HuH-7.5 (cell line): ENCODE results near the gene MCM8.
"Not testable (repeated sequence)": the region's sequence is repeated elsewhere in the genome, so short reads cannot be mapped to it uniquely, and the experiment has no call there.

Source experiments
- DNase-seq: peaks from one replicate; pipeline ENCODE4 v3.0.0; 2011; ENCODE audit warnings: low spot score

The MCM8 gene

DNA sequence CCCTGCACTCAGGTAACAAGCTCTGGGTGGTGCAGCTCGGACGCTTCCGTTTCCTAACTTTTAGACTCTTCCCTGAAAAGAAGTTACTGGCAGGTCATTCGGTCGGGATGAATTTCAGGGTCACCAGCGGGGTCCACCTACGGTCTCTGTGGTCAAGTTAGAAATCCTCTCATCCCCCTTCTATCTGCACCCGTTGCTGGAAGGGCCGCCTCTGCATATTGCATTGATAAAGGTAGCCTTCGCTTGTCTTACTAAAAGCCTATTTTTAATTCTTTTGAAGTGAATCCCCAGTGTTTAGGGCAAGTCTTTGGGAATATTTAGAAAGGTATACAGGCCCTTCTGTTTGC, 56.1 kb downstream of the MCM8 start:
- no peak for DNase-seq

DNA sequence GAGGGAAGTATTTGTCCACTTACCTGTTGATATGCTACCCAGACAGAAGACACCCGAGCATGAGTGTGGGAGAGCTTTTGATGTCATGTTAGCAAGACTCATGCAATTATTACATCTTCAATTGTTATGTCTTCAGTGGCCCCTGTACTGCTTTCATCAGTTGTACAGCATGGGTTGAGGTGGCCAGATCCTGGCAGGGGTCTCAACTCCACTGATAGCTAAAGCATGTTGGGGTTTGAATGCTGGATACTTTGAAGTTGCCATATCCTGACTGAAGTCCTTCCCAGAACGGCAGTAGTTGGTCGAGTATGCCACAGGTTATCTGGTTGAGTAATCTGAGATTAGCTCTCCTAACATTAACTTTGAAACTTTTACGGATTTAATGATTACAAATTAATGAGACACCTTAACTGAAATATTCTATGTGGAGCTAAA, 56.7 kb downstream of the MCM8 start:
- DNase-seq, result no peak

DNA sequence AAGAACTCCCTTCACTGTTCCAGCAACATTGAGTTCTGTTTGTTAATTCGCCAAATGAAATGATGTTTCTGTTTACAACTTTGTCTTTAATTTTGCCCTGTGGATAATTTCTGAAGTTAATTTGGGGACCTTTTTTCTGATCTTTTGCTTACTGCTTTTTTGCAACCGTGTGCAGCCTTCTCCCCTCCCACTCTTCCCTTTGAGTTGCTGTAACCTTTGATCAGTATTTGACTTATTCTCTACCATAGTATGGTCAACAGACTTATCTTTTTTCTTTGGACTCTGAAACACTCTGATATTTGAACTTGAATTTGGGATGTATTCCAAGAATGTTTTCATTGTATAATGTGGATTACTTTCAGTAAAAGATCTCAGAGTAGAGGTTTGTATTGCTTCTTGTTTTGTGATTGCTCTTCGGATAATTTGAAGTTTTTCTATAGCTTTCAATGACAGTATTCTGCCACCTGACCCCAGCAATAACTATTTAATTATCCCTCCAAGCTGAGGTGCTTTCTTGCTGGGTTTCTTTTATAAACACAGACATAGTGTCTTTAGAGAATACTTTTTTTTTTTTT, 57.2 kb downstream of the MCM8 start:
- peak; percentile 57 for DNase-seq

DNA sequence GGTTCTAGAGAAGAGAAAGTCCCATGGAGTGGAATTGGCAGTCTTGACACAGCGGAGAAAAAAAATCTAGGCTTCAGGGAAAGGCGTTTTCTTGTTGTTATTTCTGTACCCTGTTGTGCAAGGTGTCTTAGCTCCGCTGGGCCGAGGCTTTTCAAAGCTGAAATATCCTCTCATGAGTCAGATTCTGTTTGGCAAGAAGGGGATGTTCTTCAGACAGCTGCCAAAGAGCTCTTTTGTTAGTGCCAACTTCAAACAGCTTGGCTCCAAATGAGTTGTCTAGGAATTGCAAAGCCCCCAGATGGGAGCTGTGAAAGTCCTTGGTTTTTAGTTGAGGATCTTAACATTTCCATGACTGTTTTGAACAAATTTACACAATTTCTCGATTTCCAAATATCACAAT, 57.8 kb downstream of the MCM8 start:
- no peak for DNase-seq

DNA sequence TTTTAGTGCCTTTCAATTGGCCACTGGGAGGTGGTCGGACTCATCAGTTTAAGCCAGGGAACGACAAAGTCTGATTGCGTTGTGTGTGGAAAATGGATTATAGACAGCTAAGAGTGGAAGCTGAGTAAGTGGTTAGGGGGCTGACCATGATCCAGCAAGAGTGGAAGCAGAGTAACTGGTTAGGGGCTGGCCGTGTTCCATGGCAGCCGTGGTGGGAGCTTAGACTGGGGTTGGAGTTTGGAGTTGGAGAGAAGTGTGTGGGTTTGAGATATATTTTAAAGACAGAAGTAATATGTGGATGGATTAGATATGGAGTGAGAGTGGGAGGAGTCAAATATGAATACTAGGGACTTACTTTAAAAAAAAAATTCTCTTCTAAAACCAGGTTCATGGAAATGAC, 61.7 kb downstream of the MCM8 start:
- no peak for DNase-seq

DNA sequence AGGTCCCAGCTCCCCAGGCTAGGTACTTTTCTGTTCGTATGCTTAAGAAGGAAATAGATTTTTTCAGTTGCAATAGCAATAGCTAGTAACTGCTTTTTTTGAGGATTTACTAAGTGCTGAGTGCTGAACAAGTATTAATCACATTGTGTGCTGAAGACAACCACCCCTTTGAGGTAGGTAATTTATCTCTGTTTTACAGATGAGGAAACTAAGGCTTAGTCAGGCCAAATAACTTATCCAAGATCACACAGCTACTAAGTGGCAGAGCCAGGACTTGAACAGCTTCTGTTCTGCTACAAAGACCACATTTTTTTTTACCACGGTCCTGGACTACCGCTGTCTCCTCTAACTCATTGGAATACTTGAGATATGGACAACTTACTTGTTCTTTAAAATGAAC, 63.6 kb downstream of the MCM8 start:
- no peak for DNase-seq

DNA sequence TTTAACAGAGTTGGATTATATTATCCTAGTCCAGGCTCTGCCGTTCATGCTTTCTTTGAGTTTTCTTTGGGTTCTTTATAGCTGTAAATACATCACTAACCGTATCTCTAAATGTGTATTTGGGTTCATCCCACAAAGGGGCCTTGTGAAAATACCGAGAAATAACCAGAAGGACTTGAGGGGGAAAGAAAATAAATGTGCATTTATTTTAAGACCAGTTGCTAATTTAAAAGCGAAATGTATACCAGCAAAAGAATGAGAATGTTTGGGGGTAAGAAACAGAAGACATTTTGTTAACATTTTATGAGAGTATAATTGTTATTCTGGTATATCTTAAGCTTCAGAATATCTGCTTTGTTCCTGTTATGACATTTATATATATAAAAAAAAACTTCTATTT, 64.5 kb downstream of the MCM8 start:
- no peak for DNase-seq

DNA sequence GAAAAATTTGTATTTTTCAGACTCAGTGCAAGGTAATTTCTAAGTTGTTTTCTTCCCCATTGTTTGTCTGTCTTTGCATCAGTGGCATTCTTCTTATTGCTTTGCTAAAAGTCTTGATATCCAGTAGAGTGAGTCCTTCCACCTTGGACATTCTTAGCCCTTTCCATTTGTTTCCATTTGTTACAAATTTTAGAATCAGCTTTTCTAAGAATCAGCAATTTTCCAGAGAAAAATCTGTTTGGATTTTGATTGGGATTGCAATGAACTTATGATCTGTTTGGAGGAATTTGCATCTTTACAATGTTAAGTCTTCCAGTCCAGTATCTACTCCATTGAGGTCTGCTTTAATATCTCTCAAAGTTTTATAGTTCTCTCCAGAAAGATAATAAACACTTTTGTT, 67.0 kb downstream of the MCM8 start:
- no peak for DNase-seq

DNA sequence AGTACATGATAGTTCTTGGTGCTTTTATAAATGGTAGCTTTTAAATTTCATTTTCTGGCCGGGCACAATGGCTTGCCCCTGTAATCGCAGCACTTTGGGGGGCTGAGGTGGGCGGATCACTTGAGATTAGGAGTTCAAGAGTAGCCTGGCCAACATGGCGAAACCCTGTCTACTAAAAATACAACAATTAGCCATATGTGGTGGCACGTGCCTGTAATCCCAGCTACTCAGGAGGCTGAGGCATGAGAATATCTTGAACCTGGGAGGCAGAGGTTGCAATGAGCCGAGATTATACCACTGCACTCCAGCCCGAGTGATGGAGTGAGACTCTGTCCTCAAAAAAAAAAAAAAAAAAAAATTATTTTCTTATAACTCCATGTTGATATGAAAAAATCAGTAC, 67.4 kb downstream of the MCM8 start:
- no peak for DNase-seq

DNA sequence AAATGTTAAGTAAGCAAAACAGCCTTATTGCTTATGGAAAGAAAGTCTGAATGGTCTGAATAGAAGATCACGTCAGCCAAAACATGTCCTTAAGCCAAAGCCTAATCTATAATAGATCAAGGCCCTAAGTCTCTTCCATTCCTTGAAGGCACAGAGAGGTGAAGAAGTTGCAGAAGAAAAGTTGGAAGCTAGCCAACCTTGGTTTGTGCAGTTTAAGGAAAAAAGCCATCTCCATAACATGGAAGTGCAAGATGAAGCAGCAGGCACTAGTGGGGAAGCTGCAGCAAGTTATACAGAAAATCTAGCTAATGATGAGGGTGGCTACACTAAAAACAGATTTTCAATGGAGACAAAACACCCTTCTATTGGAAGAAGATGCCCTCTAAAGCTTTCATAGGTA, 74.3 kb downstream of the MCM8 start:
- no peak for DNase-seq

DNA sequence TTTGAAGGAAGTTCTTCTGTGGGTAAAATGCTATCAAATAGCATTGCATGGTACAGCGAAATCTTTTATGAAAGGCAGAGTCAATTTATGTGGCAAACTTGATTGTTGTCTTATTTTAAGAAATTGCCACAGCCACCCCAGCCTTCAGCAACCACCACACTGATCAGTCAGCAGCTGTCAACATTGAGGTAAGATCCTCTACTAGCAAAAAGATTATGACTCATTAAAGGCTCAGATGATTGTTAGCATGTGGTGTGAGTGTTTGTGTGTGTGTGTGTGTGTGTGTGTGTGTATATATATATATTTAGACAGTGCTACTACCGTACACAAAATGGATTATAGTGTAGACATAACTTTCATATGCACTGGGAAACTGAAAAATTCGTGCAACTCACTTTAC, 75.6 kb downstream of the MCM8 start:
- DNase-seq, result no peak

DNA sequence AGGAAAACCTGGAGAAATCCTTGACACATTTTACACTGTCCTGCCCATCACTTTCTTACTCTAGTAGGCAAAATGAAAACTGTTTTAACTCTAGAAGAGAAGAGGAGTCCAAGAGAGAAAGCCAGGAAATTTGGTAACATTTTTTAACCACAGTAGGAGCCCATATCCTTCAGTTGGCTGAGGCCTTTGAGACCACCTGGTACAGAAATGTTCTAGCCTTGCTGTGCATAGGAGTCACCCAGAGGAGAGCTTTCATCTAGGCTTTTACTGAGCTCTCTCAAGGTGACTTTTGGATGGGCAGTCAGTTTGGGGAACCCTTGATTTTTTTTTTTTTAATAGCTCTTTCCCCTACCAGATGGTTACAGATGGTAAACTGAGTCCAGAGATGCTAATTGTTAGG, 78.4 kb downstream of the MCM8 start:
- no peak for DNase-seq

DNA sequence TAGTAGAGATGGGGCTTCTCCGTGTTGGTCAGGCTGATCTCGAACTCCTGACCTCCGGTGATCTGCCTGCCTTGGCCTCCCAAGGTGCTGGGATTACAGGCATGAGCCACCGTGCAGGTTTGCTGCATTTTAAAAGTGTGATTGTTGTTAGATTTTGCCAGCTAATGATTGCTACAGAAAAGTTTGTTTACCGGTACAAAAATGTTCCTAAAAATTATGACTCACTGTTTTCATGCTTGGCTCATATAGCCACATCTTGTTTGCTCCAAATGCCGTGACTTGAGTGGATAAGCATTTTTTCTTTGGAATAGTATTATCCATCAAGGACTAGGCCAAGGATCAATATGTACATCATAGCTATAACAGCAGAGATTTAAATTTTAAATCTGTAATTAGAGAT, 79.1 kb downstream of the MCM8 start:
- DNase-seq, result no peak

DNA sequence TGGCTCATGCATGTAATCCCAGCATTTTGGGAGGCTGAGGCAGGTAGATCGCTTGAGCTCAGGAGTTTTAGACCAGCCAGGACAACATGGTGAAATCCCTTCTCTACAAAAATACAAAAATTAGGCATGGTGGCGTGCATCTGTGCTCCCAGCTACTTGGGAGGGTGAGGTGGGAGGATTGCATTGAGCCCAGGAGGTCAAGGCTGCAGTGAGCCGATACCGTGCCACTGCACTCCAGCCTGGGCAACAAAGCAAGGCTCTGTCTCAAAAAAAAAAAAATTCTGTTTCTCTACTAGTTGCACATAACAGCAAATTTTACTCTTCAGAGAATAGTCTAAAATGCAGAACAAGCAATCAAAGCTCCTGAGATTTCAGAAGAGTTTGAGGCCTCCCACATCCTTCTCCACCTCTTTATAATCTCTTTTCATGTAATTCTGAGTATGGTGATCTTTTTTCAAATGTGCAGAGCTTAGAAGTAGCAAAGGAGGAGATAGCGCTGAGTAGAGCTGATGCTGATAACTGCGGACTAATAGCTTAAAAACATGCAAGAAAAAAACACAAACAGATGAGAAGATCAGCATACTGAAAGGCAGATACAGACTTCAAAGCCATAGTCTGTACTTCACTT, 80.1 kb downstream of the MCM8 start:
- no peak for DNase-seq

DNA sequence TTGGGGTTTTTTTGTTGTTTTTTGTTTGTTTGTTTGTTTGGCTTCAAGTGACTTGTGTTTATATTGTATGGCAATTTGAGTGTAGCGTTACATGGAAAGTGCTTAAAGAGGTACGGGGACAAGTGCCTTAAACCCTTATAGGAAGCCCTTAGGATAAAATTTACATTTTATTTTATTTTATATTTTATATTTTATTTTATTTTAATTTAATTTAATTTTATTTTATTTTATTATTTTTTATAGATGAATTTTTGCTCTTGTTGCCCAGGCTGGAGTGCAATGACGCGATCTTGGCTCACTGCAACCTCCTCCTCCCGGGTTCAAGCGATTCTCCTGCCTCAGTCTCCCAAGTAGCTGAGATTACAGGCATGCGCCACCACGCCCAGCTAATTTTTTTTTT, 82.5 kb downstream of the MCM8 start:
- not testable (repeated sequence) for DNase-seq

DNA sequence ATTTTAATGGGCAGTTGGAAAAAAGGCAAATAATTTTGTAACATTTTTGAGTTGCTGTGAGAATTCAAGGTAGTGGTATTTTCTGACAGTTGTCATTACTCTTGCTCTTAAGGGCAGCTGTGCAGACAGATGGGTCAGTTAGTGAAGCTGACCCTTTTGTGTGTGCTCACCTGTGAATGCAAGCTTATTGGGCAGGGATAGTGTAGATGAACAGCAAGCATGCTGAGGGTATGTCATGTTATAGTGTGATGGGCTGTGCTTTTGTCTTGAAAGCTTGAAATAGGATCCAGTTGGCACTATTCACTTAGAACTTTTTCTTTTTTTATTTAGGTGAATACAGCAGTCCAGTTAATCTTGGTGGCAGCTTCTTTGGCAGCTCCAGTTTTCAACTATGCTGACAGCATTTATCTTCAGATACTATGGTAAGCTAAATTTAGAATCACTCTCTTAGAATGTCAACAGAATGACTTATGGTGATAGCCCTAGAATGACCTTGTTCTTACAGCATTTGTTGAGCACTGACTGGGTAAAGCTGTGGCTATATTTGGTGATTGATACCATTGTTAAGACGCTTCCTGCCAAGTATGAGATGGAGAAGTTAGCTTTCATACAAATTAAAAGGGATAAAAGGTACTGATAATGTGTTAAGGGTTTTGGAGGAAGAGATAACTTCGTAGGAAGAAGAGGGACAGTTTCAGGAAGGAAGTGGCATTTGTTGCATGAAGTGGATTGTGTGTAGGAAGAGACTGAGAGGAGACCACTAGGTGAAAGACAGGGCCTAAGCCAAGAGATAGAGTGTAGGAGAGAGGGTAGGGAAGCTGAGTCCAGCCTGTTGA, 83.9 kb downstream of the MCM8 start:
- no peak for DNase-seq

DNA sequence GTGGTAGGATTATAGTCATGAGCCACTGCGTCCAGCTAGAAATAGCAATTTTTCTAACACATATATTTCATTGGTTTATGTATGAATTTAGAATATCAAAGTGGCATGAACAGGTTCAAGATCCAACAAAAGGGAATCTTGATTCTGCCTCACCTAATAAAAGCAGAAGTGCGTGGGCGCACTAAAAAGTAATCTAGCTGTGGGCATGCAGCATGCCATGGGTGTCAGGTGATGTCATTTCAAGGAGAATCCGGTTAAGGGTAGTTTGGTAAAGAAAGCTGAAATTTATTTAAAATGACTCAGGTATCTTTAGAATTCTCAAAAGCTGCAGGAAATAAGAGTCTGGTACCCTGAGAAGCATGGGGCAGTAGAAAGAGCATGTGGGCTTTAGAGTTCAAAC, 85.8 kb downstream of the MCM8 start:
- no peak for DNase-seq

DNA sequence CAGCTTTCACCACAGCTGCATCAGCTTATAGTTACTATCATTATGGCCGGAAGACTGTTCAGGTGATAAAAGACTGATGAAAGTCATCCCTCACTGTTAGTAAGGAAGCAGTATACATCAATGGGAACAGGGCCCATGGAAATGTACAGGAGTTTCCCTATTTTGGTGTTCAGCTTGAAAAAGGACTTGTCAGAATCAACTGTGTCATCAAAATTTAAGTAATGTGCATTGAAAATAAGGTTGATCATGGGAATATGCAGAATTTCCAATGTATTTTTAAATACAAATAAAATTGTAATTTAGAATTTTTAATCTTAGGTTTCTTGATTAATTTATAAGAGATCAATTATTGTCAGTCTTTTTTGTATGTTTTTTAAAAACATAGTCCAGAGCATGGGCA, 86.6 kb downstream of the MCM8 start:
- DNase-seq, result no peak

DNA sequence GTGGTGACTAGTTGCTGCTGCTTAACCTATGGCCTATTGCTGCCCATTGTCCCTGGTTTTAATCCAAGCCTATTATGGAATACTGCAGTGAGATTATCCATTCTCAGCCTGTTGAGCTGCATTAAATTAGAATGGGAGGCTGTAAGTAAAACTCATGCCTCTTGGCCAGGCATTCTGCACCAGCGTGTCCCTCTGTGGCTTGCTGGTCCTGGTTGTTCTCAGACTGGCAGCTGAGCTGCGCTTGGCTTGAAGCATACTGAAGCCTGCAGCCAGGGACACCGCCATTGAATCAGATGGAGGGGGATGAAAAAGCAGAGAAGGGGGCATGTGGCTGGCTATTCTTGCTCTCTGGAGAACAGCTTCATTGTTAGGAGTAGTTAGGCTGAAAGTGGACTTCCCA, 87.8 kb downstream of the MCM8 start:
- no peak for DNase-seq

DNA sequence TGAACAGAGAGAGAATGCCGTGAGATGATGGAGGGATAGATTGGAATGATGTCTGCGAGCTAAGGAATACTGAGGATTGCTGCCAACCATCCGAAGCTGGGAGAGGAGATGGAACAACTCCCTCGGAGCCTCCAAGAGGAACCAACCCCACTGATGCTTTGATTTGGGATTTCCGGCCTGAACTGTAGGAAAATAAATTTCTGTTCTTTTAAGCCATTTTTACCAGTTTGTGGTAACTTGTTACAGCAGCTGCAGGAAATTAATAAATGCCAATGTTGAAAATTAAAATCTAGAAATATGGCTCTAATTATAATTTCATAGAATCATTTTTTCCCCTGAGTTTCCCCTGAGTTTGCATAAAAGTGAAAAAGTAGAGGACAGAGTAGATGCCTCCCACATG, 89.3 kb downstream of the MCM8 start:
- DNase-seq, result no peak

DNA sequence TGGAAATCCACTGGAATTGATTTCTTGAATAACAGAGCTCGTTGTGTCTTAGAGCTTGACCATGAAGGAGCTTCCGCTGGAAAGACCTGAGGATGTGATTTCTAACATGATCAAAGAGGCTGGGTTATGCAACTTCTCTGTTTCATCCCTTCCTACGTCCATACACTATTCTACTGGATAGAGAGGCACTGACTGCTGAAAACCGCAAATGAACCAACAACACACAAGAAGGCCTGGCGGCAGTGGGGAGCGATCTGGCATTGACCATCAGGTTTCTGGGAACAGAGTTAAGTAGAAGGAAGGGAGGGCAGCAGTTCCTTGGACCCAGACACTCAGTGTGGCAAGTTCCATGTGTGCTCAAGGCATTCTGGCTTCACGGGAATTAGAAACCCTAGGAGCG, 90.1 kb downstream of the MCM8 start:
- DNase-seq, result peak; percentile 4

DNA sequence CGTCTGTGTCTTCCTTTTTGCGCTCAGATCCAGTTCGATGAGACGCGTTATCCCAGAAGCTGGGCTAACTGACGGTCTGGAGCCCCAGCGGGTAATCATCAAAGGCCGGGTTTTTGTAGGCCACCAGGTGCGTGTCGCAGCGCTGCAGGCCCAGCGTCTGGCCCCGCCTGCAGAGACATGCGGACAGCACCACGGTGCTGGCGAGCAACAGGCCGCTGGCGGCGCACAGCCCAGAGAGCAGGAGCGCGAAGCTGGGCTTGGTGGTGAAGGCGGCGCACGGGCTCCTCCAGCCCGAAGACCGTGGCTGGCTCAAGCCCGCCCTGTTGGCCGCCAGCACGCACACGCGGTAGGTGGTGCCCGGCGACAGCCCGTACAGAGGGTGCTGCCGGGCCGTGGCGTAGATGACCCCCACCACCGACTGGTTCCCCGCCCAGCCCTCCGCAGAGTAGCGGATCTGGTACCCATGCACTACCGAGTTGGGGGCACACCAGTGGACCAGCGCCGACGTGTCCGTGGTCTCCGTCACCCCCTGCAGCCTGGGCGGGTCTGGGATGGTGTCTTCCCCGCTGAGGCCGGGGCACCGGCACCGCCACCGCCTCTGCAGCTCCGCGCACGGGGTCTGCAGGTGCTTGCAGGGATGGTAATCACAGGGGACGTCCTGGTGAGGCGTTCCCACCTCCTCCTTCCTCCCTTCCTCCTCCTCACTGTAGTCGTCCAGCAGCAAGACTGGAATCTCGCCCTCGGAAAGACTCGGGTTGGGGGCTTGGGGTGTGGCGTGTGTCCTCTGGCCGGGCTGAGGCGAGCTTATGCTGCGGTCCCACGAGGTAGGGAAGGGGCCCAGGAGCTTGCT, 90.7 kb downstream of the MCM8 start:
- no peak for DNase-seq

DNA sequence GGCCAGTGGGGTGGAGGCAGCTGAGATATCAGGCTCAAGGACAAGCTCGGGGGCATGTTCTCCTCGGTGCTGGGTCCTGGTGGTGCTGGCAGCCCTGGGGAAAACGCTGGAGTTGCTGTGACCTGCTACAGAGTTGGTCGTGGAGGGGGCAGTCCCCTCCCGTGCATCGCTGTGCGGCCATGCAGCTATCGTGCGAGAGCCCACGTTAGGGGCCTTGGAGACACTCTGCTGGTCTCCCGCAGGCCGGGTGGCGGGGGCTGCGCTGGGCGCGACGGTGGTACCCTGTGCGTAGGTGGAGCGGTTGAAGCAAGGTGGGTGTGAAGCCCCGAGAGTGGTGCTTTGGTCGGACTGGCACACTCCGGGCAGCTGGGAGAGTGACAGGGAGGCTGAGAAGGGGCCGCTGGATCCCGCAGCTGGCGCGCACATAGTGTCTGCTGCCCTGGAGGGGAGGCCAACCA, 91.4 kb downstream of the MCM8 start:
- no peak for DNase-seq
